Heart left ventricle (tissue), 13 donors: Measurements from ENCODE around the gene SLC6A2.

ENCODE experiments used
- POLR2A ChIP-seq, 2 donors: fragments of 450-650 bp; IDR thresholded peaks; one replicate each; pipeline ENCODE4 v1.6.1; 2017; ENCODE audit warnings: antibody characterized with exemption in 2 of 2, mild to moderate bottlenecking in 2 of 2, moderate library complexity in 2 of 2
- TF ChIP-seq, protein P1 (sequence below), 12 donors: fragments of 200-600 bp; sonication (generic) in 4 of 12; IDR thresholded peaks; one replicate each; pipeline versions ENCODE4 v1.5.0 to v1.8.0; 2018 to 2022; ENCODE audit warnings: antibody characterized with exemption in 12 of 12, mild to moderate bottlenecking in 5 of 12
- donor health status: ischemic (EF 13 %, LVEDD 7.1; RV severe dilation, severe dysfunction).
- donor health status: DM: no; HTN: yes; CAD: no.
- donor health status: DM: no; HTN: no; CAD: no.
- donor health status: ischemic (EF 25% LVEDD 6.9; RV normal size, moderate dysfunction).
- donor health status: ischemic (EF 25% LVEDD 5.7; RV mildly dilated, moderate dysfunction).
- donor health status: ischemic (EF 35%, LVEDD 5.7; RV mildly dilated, moderate dysfunction).
- donor health status: nonischemic (EF 11% LVEDD 7.7; RV severe dilation, severe dysfunction).
- donor health status: DM: yes; HTN: yes; CAD: no.
- donor health status: PGD.
- donor health status: ischemic (EF 29% LVEDD 5.4; RV normal size, mild dysfunction).
- donor health status: nonischemic (EF 23%, LVEDD 6.1; RV moderate dilation, normal function).

- TF ChIP-seq, protein P1, sequence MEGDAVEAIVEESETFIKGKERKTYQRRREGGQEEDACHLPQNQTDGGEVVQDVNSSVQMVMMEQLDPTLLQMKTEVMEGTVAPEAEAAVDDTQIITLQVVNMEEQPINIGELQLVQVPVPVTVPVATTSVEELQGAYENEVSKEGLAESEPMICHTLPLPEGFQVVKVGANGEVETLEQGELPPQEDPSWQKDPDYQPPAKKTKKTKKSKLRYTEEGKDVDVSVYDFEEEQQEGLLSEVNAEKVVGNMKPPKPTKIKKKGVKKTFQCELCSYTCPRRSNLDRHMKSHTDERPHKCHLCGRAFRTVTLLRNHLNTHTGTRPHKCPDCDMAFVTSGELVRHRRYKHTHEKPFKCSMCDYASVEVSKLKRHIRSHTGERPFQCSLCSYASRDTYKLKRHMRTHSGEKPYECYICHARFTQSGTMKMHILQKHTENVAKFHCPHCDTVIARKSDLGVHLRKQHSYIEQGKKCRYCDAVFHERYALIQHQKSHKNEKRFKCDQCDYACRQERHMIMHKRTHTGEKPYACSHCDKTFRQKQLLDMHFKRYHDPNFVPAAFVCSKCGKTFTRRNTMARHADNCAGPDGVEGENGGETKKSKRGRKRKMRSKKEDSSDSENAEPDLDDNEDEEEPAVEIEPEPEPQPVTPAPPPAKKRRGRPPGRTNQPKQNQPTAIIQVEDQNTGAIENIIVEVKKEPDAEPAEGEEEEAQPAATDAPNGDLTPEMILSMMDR (IDR thresholded peaks at IDR 0.05), result no peak
- TF ChIP-seq POLR2A (IDR thresholded peaks at IDR 0.05), result no peak
Observed at GRCh38 chr16:55682086-55682485, 26.3 kb downstream of the SLC6A2 start.
